CD4-positive, alpha-beta memory T cell (primary cell): ENCODE results near the gene TTPAL. TPM values are rescaled to one million over a fixed set of nuclear protein-coding genes. Genes with fewer than 3 reads are reported as not detected.
A peak's percentile ranks its signal among the peaks of the same experiment; 100 is the strongest.

ENCODE experiments used
- CTCF ChIA-PET: fragments of 350-600 bp; sonication (Branson Sonifier 250); formaldehyde crosslinking; loops from one replicate; lab custom pipeline; 2021; ENCODE audit warnings: inconsistent platforms; ENCODE audit not compliant: partially characterized antibody; lab: Charles Lee
- POLR2A ChIA-PET: fragments of 350-600 bp; sonication (Branson Sonifier 250); formaldehyde crosslinking; loops from one replicate; lab custom pipeline; 2021; ENCODE audit not compliant: partially characterized antibody; lab: Charles Lee
- DNase-seq, 5 donors: peaks; one replicate each; pipeline versions ENCODE4 v3.0.0 to v3.0.0-alpha.2; 2020 to 2022; ENCODE audit warnings: mixed read lengths in 1 of 5
- H3K27ac ChIP-seq: one replicate; pipeline ENCODE4 v1.7.0; 2013; ENCODE audit warnings: low read depth, low read length
- H3K27me3 ChIP-seq: 2 replicates; pipeline ENCODE4 v1.7.0; 2013; ENCODE audit warnings: mild to moderate bottlenecking, low read length, moderate library complexity; ENCODE audit not compliant: insufficient read depth
- H3K36me3 ChIP-seq: 2 replicates; pipeline ENCODE4 v1.7.0; 2013; ENCODE audit warnings: mild to moderate bottlenecking, low read length, moderate library complexity; ENCODE audit not compliant: insufficient read depth
- H3K4me1 ChIP-seq: 2 replicates; pipeline ENCODE4 v1.7.0; 2013; ENCODE audit warnings: mild to moderate bottlenecking, low read length, moderate library complexity; ENCODE audit not compliant: insufficient read depth
- H3K4me3 ChIP-seq, 2 donors: one replicate each; pipeline ENCODE4 v1.7.0; 2013; ENCODE audit warnings: low read length in 2 of 2, mild to moderate bottlenecking in 1 of 2
- H3K9me3 ChIP-seq, 2 donors: one replicate each; pipeline ENCODE4 v1.7.0; 2013; ENCODE audit warnings: low read length in 2 of 2, control low read depth in 1 of 2; ENCODE audit not compliant: control insufficient read depth in 1 of 2
- H3K27ac Mint-ChIP-seq, 7 donors: one replicate each; pipeline ENCODE4 v1.8.0; 2020 to 2021; ENCODE audit warnings: mixed read lengths in 7 of 7, mild to moderate bottlenecking in 6 of 7, inconsistent platforms in 3 of 7, moderate library complexity in 3 of 7
- H3K27me3 Mint-ChIP-seq, 2 donors: one replicate each; pipeline ENCODE4 v1.8.0; 2020 to 2021; ENCODE audit warnings: mixed read lengths in 2 of 2
- H3K36me3 Mint-ChIP-seq, 2 donors: one replicate each; pipeline ENCODE4 v1.8.0; 2020 to 2021; ENCODE audit warnings: mixed read lengths in 2 of 2, inconsistent platforms in 1 of 2, mild to moderate bottlenecking in 1 of 2
- H3K4me1 Mint-ChIP-seq, 4 donors: one replicate each; pipeline ENCODE4 v1.8.0; 2020 to 2021; ENCODE audit warnings: mixed read lengths in 4 of 4, mild to moderate bottlenecking in 1 of 4
- H3K4me3 Mint-ChIP-seq, 8 donors: one replicate each; pipeline ENCODE4 v1.8.0; 2020 to 2021; ENCODE audit warnings: mixed read lengths in 8 of 8, mild to moderate bottlenecking in 7 of 8, moderate library complexity in 6 of 8, inconsistent platforms in 3 of 8
- H3K9me3 Mint-ChIP-seq, 8 donors: one replicate each; pipeline ENCODE4 v1.8.0; 2020 to 2021; ENCODE audit warnings: mixed read lengths in 8 of 8, mild to moderate bottlenecking in 5 of 8, inconsistent platforms in 3 of 8, moderate library complexity in 1 of 8
- intact Hi-C: fragments of 100-400 bp; cut with micrococcal nuclease; formaldehyde crosslinking; loops from one replicate; pipeline ENCODE4 v1.15.1; 2023
- polyA plus RNA-seq, 2 donors: library from polyadenylated mRNA; unstranded; fragments of 300-500 nt; fragmentation: Illumina TruSeq; gene quantifications; one replicate each; pipeline ENCODE4 v1.2.3, GENCODE V29; 2021
- total RNA-seq, 2 experiments: library from RNA; stranded (reverse); gene quantifications; one replicate each; pipeline ENCODE4 v1.2.3, GENCODE V29; 2021

TTPAL gene
- total and polyA plus RNA-seq, 4 experiments from 2014 or later, result 5.7 to 18.9 (median 14.9) TPM

GRCh38 chr20:44494681-44495080, 19.0 kb downstream of the TTPAL start:
- CTCF ChIA-PET, result no interaction called here
- H3K36me3 Mint-ChIP-seq, result peaks cover 61 to 88% of the 10 kb centered on the region in 2 donors
- H3K27ac Mint-ChIP-seq, result peak overlapping the region; percentile 5 to 69 (median 42)

GRCh38 chr20:44495257-44495656, 19.6 kb downstream of the TTPAL start:
- Histone ChIP-seq H3K4me1 (no peaks in the 10 kb centered on the region), H3K36me3 (peaks cover 73% of the 10 kb centered on the region), H3K27me3 (no peaks in the 10 kb centered on the region), H3K27ac (no peak overlapping the region), H3K4me3 (no peak overlapping the region), H3K9me3 (no peaks in the 10 kb centered on the region)
- ChIA-PET POLR2A (interaction anchor here (0.9 to 1.5 kb wide), 2 partner anchors 20 to 26 kb away, joined by 3 read pairs; partner anchors contain the start of gene TTPAL), CTCF (no interaction called here)
- Mint-ChIP-seq H3K27me3 (no peaks in the 10 kb centered on the region), H3K4me1 (peaks cover 5 to 13% (median 6%) of the 10 kb centered on the region in 4 donors), H3K36me3 (peaks cover 61 to 87% of the 10 kb centered on the region in 2 donors), H3K4me3 (no peak overlapping the region), H3K27ac (peak overlapping the region in 6 of 7 donors; percentile 8 to 81 (median 68)), H3K9me3 (no peaks in the 10 kb centered on the region)
- no peak for DNase-seq
- intact Hi-C loops, result no loop called here

More at GRCh38 chr20:44494681-44495080, 19.0 kb downstream of the TTPAL start:
- Histone ChIP-seq H3K27ac (no peak overlapping the region), H3K36me3 (peaks cover 68% of the 10 kb centered on the region), H3K4me1 (no peaks in the 10 kb centered on the region), H3K27me3 (no peaks in the 10 kb centered on the region), H3K4me3 (no peak overlapping the region), H3K9me3 (no peaks in the 10 kb centered on the region)
- Mint-ChIP-seq H3K4me1 (peaks cover 5 to 13% (median 6%) of the 10 kb centered on the region in 4 donors), H3K4me3 (no peak overlapping the region), H3K27me3 (no peaks in the 10 kb centered on the region), H3K9me3 (no peaks in the 10 kb centered on the region)
- POLR2A ChIA-PET, result interaction anchor here (0.9 to 1.5 kb wide), 2 partner anchors 19 to 26 kb away, joined by 3 read pairs; partner anchors contain the start of gene TTPAL
- intact Hi-C loops, result no loop called here
- no peak for DNase-seq

GRCh38 chr20:44495802-44496481, 20.3 kb downstream of the TTPAL start:
- H3K4me3 Mint-ChIP-seq, result no peak overlapping the region
- no peaks in the 10 kb centered on the region for H3K27me3 Mint-ChIP-seq
- no peak for DNase-seq
- peak overlapping the region; percentile 9 to 81 (median 69) for H3K27ac Mint-ChIP-seq
- H3K9me3 Mint-ChIP-seq, result no peaks in the 10 kb centered on the region
- intact Hi-C loops, result no loop called here
- Histone ChIP-seq H3K4me3 (no peak overlapping the region), H3K9me3 (no peaks in the 10 kb centered on the region), H3K4me1 (no peaks in the 10 kb centered on the region), H3K27me3 (no peaks in the 10 kb centered on the region), H3K27ac (no peak overlapping the region), H3K36me3 (peaks cover 80% of the 10 kb centered on the region)
- H3K4me1 Mint-ChIP-seq, result peaks cover 5 to 13% (median 6%) of the 10 kb centered on the region in 4 donors
- ChIA-PET CTCF (no interaction called here), POLR2A (no interaction called here)
- H3K36me3 Mint-ChIP-seq, result peaks cover 67 to 88% of the 10 kb centered on the region in 2 donors

GRCh38 chr20:44496976-44497375, 21.3 kb downstream of the TTPAL start:
- POLR2A ChIA-PET, result no interaction called here
- H3K4me1 Mint-ChIP-seq, result peaks cover 0 to 8% (median 3%) of the 10 kb centered on the region in 4 donors
- no peaks in the 10 kb centered on the region for H3K27me3 ChIP-seq
- no peaks in the 10 kb centered on the region for H3K4me1 ChIP-seq
- H3K4me3 ChIP-seq, result no peak overlapping the region
- H3K27me3 Mint-ChIP-seq, result no peaks in the 10 kb centered on the region
- DNase-seq, result no peak
- intact Hi-C loops, result no loop called here
- no peaks in the 10 kb centered on the region for H3K9me3 Mint-ChIP-seq
- no peak overlapping the region for H3K27ac ChIP-seq
- peaks cover 71 to 90% of the 10 kb centered on the region in 2 donors for H3K36me3 Mint-ChIP-seq
- CTCF ChIA-PET, result no interaction called here
- peak overlapping the region; percentile 9 to 82 (median 65) for H3K27ac Mint-ChIP-seq
- H3K4me3 Mint-ChIP-seq, result no peak overlapping the region
- H3K9me3 ChIP-seq, result no peaks in the 10 kb centered on the region
- peaks cover 79% of the 10 kb centered on the region for H3K36me3 ChIP-seq

- intact Hi-C loops, result no loop called here
- POLR2A ChIA-PET, result no interaction called here
- H3K4me3 Mint-ChIP-seq, result no peak overlapping the region
Observed at GRCh38 chr20:44497761-44498160, 22.1 kb downstream of the TTPAL start.

GRCh38 chr20:44500221-44500620, 24.5 kb downstream of the TTPAL start:
- intact Hi-C loops, result no loop called here
- Histone ChIP-seq H3K27me3 (no peaks in the 10 kb centered on the region), H3K9me3 (no peaks in the 10 kb centered on the region), H3K36me3 (peaks cover 86% of the 10 kb centered on the region), H3K27ac (no peak overlapping the region), H3K4me1 (no peaks in the 10 kb centered on the region), H3K4me3 (no peak overlapping the region)
- Mint-ChIP-seq H3K27me3 (no peaks in the 10 kb centered on the region), H3K4me3 (no peak overlapping the region), H3K27ac (peak overlapping the region in 2 of 7 donors; percentile 29 to 65), H3K4me1 (peaks cover 0 to 4% (median 3%) of the 10 kb centered on the region in 4 donors), H3K36me3 (peaks cover 68 to 86% of the 10 kb centered on the region in 2 donors), H3K9me3 (no peaks in the 10 kb centered on the region)
- no peak for DNase-seq
- POLR2A ChIA-PET, result interaction anchor here (1.1 kb wide), 1 partner anchor 22 kb away, joined by 5 read pairs; the partner anchor contains the start of gene SERINC3
- CTCF ChIA-PET, result no interaction called here

More at GRCh38 chr20:44497761-44498160, 22.1 kb downstream of the TTPAL start:
- no peaks in the 10 kb centered on the region for H3K4me1 ChIP-seq
- H3K4me3 ChIP-seq, result no peak overlapping the region
- Mint-ChIP-seq H3K9me3 (no peaks in the 10 kb centered on the region), H3K4me1 (peaks cover 0 to 4% (median 3%) of the 10 kb centered on the region in 4 donors), H3K27ac (peak overlapping the region in 3 of 7 donors; percentile 36 to 78 (median 39)), H3K36me3 (peaks cover 72 to 87% of the 10 kb centered on the region in 2 donors), H3K27me3 (no peaks in the 10 kb centered on the region)
- H3K9me3 ChIP-seq, result no peaks in the 10 kb centered on the region
- peaks cover 80% of the 10 kb centered on the region for H3K36me3 ChIP-seq
- no peaks in the 10 kb centered on the region for H3K27me3 ChIP-seq
- DNase-seq, result no peak
- no peak overlapping the region for H3K27ac ChIP-seq
- CTCF ChIA-PET, result no interaction called here

- Mint-ChIP-seq H3K9me3 (no peaks in the 10 kb centered on the region), H3K36me3 (peaks cover 56 to 74% of the 10 kb centered on the region in 2 donors), H3K4me1 (peaks cover 0 to 4% (median 2%) of the 10 kb centered on the region in 4 donors), H3K27me3 (no peaks in the 10 kb centered on the region), H3K27ac (peak overlapping the region in 4 of 7 donors; percentile 4 to 85 (median 44)), H3K4me3 (no peak overlapping the region)
- CTCF ChIA-PET, result interaction anchor here (0.9 to 1.1 kb wide), 2 partner anchors 10 to 13 kb away, joined by 3 read pairs; no protein-coding TSS in a partner anchor
- no peak overlapping the region for H3K27ac ChIP-seq
- intact Hi-C loops, result no loop called here
- POLR2A ChIA-PET, result interaction anchor here (1.1 kb wide), 1 partner anchor 21 kb away, joined by 5 read pairs; the partner anchor contains the start of gene SERINC3
- no peaks in the 10 kb centered on the region for H3K4me1 ChIP-seq
- no peaks in the 10 kb centered on the region for H3K9me3 ChIP-seq
- no peak for DNase-seq
- H3K4me3 ChIP-seq, result no peak overlapping the region
- H3K36me3 ChIP-seq, result peaks cover 75% of the 10 kb centered on the region
- no peaks in the 10 kb centered on the region for H3K27me3 ChIP-seq
Observed at GRCh38 chr20:44501448-44501847, 25.8 kb downstream of the TTPAL start.
